NT2/D1 (cell line): ENCODE measurements around the gene IFT20.

Source experiments
- SUZ12 ChIP-seq: IDR thresholded peaks from 2 replicates; pipeline ENCODE4 v1.6.1; 2011; ENCODE audit not compliant: insufficient read length, insufficient read depth; ENCODE audit errors: extremely low read depth
- YY1 ChIP-seq: IDR thresholded peaks from 2 replicates; pipeline ENCODE4 v1.6.1; 2011; ENCODE audit not compliant: insufficient read length, insufficient read depth
- ZNF274 ChIP-seq: IDR thresholded peaks from 2 replicates; pipeline ENCODE4 v1.6.1; 2011; ENCODE audit warnings: mild to moderate bottlenecking, low read depth, low read length

GRCh38 chr17:28363776-28364650, 28.7 kb upstream of the IFT20 start:
- TF ChIP-seq SUZ12 (no peak), YY1 (no peak), ZNF274 (no peak)
